Femur (tissue), 1 donor: ENCODE data around the gene GNAI2.
"Not testable (repeated sequence)": the region's sequence is repeated elsewhere in the genome, so short reads cannot be mapped to it uniquely, and the experiment has no call there.

Source experiments
- DNase-seq: peaks from one replicate; pipeline ENCODE4 v3.0.0-alpha.2; 2017

The GNAI2 gene

GRCh38 chr3:50248387-50248786 is 12.4 kb downstream of the GNAI2 start:
- no peak for DNase-seq

- DNase-seq: no peak
These were observed 13.5 kb downstream of the GNAI2 start for GRCh38 chr3:50249457-50249856.

- no peak for DNase-seq
These were observed 14.5 kb downstream of the GNAI2 start for GRCh38 chr3:50250514-50250913.

GRCh38 chr3:50251220-50251619 is 15.2 kb downstream of the GNAI2 start:
- DNase-seq: no peak

GRCh38 chr3:50254577-50255250 is 18.7 kb downstream of the GNAI2 start:
- peak; percentile 60 for DNase-seq

GRCh38 chr3:50255251-50255615 is 19.2 kb downstream of the GNAI2 start:
- DNase-seq: no peak

GRCh38 chr3:50256978-50257890 is 21.2 kb downstream of the GNAI2 start:
- DNase-seq: no peak

- no peak for DNase-seq
These were observed 22.2 kb downstream of the GNAI2 start for GRCh38 chr3:50258029-50258680.

- DNase-seq: no peak
These were observed 23.0 kb downstream of the GNAI2 start for GRCh38 chr3:50258979-50259378.

GRCh38 chr3:50259432-50260026 is 23.5 kb downstream of the GNAI2 start:
- no peak for DNase-seq

- DNase-seq: peak; percentile 97
These were observed 24.3 kb downstream of the GNAI2 start for GRCh38 chr3:50260027-50260941.

GRCh38 chr3:50260942-50261441 is 25.0 kb downstream of the GNAI2 start:
- DNase-seq: peak; percentile 54

GRCh38 chr3:50261505-50261904 is 25.5 kb downstream of the GNAI2 start:
- no peak for DNase-seq

- not testable (repeated sequence) for DNase-seq
These were observed 26.2 kb downstream of the GNAI2 start for GRCh38 chr3:50262200-50262599.

- DNase-seq: no peak
These were observed 26.8 kb downstream of the GNAI2 start for GRCh38 chr3:50262778-50263177.

GRCh38 chr3:50263478-50264382 is 27.7 kb downstream of the GNAI2 start:
- DNase-seq: no peak

- peak; percentile 96 for DNase-seq
These were observed 28.5 kb downstream of the GNAI2 start for GRCh38 chr3:50264383-50264963.

GRCh38 chr3:50264964-50265485 is 29.0 kb downstream of the GNAI2 start:
- DNase-seq: no peak

- DNase-seq: no peak
These were observed 29.6 kb downstream of the GNAI2 start for GRCh38 chr3:50265571-50265970.

GRCh38 chr3:50266017-50266416 is 30.0 kb downstream of the GNAI2 start:
- DNase-seq: no peak
